OCI-LY1 (cell line): ENCODE measurements around the gene TMEM184A.

Source experiments
- CTCF ChIP-seq: fragments of 200-600 bp; sonication (generic), shearing (Covaris generic); IDR thresholded peaks from 2 replicates; pipeline ENCODE4 v1.5.1; 2017; ENCODE audit warnings: mild to moderate bottlenecking, antibody characterized with exemption, low read length, moderate library complexity, mixed read lengths
- EZH2 ChIP-seq: fragments of 200-600 bp; sonication (generic), shearing (Covaris generic); IDR thresholded peaks from 2 replicates; pipeline ENCODE4 v1.8.0; 2017; ENCODE audit warnings: borderline replicate concordance, mixed run types, mild to moderate bottlenecking, antibody characterized with exemption, low read length, moderate library complexity, mixed read lengths

DNA sequence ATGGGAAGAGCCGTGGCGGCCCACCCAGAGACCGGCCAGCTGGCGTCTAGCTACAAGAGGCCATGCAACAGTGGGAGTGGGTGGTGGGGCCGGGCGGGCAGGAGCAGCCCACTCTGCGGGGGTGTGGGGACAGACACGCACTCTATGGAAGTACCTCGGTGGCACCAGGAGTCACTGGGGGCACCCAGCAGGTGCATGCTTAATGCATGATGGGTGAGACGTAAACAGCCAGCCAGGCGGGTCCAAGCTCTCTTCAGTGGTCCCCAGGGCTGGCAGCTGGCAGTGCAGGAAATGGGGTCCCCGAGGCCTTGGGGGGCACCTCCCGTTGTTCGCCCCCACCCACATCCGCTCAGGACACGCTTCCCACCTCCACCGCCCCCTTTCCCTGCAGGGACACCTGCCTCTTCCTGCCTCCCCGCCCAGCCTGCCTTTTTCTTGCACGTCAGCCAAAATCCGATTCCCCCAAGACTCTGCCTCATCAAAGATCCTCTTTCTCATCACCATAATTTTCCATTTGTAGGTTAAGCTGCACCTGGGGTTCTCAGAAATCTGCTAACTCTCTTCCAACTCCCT is 36.4 kb upstream of the TMEM184A start:
- TF ChIP-seq CTCF (no peak), EZH2 (no peak)
